Vagina (tissue), 2 donors: Measurements from ENCODE around the gene RNF208.
A peak's percentile ranks its signal among the peaks of the same experiment; 100 is the strongest.

Experiments used
- CTCF ChIP-seq, 3 experiments: fragments of 450-650 bp in 2 of 3; fragments of 200-600 bp in 1 of 3; sonication (generic) in 1 of 3; IDR thresholded peaks; one replicate each; pipeline ENCODE4 v1.5.1; 2017 to 2019; ENCODE audit warnings: antibody characterized with exemption in 3 of 3, mild to moderate bottlenecking in 2 of 3, moderate library complexity in 2 of 3
- POLR2A ChIP-seq, 2 donors: fragments of 450-650 bp; IDR thresholded peaks; one replicate each; pipeline ENCODE4 v1.6.1; 2017; ENCODE audit warnings: antibody characterized with exemption in 2 of 2, mild to moderate bottlenecking in 2 of 2, moderate library complexity in 2 of 2

GRCh38 chr9:137255448-137256114 lies 33.5 kb upstream of the RNF208 start:
- TF ChIP-seq POLR2A (IDR thresholded peaks at IDR 0.05), result peak in 1 of 2 donors; percentile 0
- no peak for TF ChIP-seq CTCF (IDR thresholded peaks at IDR 0.05)
